Activated CD4-positive, alpha-beta T cell treated with anti-CD3 and anti-CD28 coated beads for 4 hours (primary cell): ENCODE results near the gene RTN4IP1.
"Not testable (repeated sequence)": the region's sequence is repeated elsewhere in the genome, so short reads cannot be mapped to it uniquely, and the experiment has no call there.

Source experiments
- DNase-seq, 2 donors: peaks; one replicate each; pipeline ENCODE4 v3.0.0-alpha.2; 2020

Gene RTN4IP1

GRCh38 chr6:106626485-106626884, 2.8 kb downstream of the RTN4IP1 start:
- no peak for DNase-seq

DNA sequence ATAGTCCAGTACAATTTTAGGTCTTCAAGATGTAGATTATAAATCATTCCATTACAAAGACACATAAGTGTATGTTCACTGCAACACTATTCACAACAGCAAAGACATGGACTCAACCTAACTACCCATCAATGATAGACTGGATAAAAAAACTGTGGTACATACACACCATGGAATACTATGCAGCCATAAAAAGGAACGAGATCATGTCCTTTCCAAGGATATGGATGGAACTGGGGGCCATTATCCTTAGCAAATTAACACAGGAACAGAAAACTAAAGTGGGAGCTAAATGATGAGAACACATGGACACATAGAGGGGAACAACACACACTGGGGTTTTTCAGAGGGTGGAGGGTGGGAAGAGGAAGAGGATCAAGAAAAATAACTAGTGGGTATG, 6.3 kb downstream of the RTN4IP1 start:
- no peak for DNase-seq

DNA sequence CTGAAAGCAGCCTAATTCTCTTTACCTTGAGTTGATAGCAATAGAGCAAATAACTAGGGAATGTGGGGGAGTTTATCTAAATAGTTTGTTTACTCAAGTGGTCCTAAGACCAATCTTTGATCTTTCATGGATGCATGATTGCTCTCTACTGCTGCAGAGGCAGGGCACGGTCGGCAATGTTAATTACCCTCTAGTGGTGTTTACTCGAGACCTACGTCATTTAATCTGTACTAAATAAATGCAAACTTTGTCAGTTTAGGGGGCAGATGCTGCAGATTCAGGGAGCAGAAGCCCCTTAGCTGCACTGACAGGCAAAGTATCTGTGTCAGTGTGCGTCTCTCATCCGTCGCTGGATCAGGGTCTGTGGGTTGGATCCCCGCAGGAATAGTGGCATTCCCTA, 6.9 kb downstream of the RTN4IP1 start:
- DNase-seq: no peak

DNA sequence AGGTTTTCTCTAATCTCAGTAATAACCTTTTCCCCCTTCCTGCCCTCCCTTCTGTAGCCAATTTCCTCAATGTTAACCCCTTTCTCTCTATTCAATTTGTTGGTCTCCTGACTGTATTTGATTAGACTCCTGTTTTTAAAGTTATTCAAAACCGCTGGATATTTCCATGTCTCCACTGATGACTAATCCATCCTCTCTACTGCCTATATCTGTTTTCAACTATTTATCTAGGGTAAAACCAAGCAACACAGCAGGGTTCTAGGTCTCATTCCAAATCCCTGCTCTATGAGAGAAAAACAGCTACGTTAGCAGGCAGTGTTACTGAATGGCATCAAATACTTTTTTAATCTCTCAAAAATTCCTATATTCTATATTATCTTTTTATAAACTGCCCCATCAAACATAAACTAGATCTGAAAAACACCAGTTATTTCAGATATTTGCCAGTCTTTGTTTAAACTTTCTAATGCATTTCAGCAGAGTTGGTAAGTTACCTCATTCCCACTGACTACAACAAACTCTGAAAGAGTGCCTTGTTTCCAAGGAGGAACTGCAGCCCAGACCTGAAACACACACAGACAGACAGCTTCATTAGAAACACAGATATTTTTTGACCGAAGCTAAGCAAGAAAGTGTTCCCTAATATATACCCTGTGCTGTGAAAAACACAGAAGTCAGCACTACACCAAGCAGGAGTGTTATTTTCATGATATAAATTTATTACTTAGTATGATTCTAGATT, 8.2 kb downstream of the RTN4IP1 start:
- no peak for DNase-seq

DNA sequence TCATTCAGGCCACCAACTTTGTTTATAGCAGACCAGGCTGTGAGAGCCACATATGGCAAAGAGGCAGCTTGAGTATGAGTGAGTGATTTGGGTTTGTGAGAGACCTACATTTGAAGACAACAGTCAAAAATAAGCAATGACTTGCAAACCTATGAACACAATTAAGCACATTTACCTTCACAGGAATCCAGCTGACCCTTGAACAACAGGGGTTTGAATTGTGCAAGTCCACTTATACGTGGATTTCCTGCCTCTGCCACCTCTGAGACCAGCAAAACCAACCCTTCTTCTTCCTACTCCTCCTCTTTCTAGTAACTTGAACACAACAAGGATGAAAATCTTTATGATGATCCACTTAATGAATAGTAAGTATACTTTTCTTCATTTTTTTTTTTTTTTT, 10.1 kb downstream of the RTN4IP1 start:
- no peak for DNase-seq

DNA sequence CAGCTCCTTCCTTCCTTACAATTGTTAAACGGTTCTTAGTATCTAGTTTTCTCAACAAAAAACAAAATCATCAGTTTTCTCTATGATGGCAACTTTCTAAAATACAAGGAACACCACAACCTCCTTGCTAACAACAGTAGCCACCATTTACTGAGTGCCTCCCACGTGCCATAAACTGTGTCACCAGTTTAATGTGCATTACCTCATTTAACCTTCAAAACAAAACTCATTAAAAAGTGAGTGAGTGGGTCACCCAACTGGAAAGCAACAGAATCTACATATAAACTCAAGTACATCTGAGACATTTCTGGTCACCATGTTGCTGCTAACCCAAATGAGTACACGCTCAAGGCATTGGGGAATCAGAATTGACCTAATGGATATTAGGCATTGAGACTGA, 11.0 kb downstream of the RTN4IP1 start:
- no peak for DNase-seq

GRCh38 chr6:106617857-106618256, 11.4 kb downstream of the RTN4IP1 start:
- DNase-seq: no peak

DNA sequence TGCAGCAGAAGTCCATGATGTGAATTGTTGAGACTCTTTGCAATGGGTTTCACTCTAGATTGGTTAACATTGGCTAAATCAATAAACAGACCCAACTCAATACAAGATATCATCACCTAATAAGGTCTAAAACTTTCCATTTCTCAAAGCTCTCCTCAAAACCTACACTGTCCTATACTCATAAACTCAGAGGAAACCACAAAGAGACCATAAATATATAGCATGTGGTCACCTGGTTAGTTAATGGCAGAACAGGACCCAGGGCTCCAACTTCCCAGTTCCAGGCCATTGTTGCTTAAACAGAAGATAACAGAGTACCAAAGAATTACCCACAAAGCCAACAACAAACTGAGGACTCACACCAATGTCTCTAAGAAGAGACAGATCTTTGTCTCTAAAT, 12.0 kb downstream of the RTN4IP1 start:
- DNase-seq: no peak

- DNase-seq: no peak
Observed at GRCh38 chr6:106614592-106615257, 14.6 kb downstream of the RTN4IP1 start.

GRCh38 chr6:106614166-106614565, 15.1 kb downstream of the RTN4IP1 start:
- DNase-seq: no peak

DNA sequence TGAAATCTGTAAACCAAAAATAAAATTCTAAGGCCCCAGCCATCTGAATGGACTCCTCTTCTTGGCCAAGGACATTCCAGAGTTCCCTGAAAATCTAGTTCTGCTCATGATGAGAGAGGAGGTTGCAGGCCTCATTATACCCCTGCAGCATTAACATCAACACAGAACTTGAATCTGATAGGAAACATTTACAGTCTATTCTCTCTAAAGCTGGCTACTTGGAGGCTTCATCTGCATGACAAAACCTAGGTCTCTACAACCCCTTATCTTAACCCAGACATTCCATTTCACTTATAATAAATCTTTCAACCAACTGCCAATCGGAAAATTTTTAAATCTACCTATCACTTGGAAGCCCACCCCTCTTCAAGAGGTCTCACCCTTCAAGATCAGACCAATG, 15.7 kb downstream of the RTN4IP1 start:
- DNase-seq: no peak

DNA sequence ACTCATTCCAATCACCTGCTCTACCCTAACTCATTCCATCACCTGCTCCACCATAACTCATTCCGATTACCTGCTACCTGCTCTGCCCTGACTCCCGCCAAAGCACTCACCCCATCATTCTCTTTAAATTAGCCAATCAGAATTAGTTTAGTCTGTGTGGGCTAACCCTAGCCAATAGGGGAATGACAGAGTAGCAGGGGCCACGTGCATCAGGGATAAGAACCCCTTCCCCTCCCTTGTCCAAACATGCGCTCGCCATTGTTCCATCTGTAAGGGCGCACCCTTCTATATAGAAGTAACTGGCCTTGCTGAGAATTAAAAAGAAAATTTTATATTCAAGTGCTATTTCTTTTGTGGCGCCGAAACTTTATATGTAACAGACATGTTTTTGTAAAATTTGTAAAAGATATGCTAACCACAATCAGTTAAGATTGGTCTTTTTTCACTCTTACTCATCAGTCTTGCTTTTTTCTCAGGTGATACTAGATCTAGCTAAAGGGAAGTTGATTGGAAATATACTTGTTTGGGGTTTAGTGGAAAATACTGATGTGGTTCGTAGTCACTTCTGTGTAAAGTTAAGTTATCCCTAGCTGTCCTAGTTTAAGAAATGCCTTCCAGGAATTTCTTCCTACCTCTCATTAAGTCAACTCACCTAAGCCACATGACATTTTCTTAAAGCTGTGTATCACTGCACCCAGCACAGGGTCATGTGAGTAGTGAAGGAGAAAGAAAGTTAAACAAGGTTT, 16.5 kb downstream of the RTN4IP1 start:
- DNase-seq: no peak

- DNase-seq: no peak
Observed at GRCh38 chr6:106611030-106611429, 18.3 kb downstream of the RTN4IP1 start.

GRCh38 chr6:106609699-106610098, 19.6 kb downstream of the RTN4IP1 start:
- no peak for DNase-seq

- peak in 1 of 2 donors; percentile 22 for DNase-seq
Observed at GRCh38 chr6:106608080-106608668, 21.1 kb downstream of the RTN4IP1 start.

- DNase-seq: no peak
Observed at GRCh38 chr6:106600329-106600728, 29.0 kb downstream of the RTN4IP1 start.

DNA sequence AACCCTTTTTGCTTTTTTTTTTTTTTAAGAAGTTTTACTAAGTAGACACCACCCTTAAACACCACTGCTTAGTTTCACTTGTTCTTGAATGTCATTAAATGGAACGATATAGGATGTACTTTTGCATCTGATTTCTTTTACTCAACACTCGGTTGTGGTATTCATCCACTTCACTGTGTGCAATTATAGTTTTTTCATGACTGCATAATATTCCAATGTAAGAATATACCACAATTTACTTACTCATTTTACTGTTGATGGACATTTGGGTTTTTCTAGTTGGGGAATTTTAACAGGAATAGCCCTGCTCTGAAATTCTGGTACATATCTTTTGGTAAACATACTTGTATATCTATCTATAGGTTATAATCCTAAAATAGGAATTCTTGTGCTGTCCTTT, 29.9 kb downstream of the RTN4IP1 start:
- DNase-seq: no peak

DNA sequence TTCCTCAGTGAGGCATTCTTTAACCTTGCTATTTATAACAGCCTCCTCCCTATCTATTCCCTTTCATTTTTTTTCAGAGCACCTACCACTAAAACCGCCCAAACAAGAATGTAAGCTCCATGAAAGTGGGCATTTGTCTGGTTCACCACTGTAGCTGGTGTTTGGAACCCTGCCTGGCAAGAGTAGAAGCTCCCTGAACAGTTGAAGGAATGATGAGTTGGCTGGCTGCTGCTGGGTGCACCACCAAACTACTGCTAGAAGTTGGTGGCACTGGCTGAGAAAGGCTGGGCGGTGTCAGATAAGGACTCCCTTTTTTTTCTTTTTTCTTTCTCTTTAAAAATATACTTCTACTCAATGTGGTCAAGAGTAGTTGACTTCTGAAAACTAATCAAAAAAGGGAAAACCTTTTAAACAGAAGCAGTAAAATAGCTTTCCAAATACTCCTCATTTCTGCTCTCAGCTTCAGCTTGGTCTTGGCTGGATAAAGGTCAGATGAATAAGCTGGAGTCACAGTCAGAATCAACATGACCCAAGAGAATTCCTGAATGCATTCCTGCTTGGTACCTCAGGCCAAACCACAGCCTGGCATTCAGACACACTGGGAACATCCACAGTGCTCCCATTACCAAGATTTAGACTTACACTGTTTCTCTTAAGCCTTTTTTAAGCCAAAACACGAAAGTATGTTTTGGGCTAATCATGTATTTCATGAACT, 38.0 kb downstream of the RTN4IP1 start:
- no peak for DNase-seq

DNA sequence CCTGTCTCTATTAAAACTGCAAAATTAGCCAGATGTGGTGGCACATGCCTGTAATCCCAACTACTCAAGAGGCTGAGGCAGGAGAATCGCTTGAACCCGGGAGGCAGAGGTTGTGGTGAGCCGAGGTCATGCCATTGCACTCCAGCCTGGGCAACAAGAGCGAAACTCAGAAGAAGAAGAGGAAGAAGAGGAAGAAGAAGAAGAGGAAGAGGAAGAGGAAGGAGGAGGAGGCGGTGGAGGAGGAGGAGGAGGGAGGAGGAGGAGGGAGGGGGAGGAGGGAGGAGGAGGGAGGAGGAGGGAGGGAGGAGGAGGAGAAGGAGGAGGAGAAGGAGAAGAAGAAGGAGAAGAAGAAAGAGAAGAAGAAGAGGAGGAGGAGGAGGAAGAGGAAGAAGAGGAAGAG, 40.4 kb downstream of the RTN4IP1 start:
- DNase-seq: not testable (repeated sequence)

- no peak for DNase-seq
Observed at GRCh38 chr6:106586815-106587415, 42.4 kb downstream of the RTN4IP1 start.

GRCh38 chr6:106581468-106581867, 47.8 kb downstream of the RTN4IP1 start:
- DNase-seq: no peak

DNA sequence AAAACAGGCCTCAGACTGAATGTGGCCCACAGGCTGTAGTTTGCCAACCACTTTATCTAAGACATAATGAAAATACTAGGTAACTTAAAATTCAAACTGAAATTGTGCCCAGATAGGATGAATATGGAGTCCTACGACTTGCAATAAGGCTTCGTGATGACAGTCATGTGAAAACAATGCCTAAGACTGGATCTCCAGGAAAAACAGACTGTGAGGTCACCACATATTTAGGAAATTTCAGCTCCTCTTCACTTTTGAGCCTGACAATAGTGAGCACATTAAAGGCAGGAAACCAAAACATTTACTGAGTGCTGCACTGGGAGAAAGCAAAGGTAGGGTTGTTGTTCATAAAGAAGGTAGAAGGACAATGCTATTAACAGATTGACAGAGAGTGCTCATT, 50.0 kb downstream of the RTN4IP1 start:
- no peak for DNase-seq
